CD4-positive, alpha-beta memory T cell (primary cell): Measurements from ENCODE around the gene PLXNA4. TPM values are rescaled to one million over a fixed set of nuclear protein-coding genes. Genes with fewer than 3 reads are reported as not detected.

ENCODE experiments used
- CTCF ChIA-PET: fragments of 350-600 bp; sonication (Branson Sonifier 250); formaldehyde crosslinking; loops from one replicate; lab custom pipeline; 2021; ENCODE audit warnings: inconsistent platforms; ENCODE audit not compliant: partially characterized antibody; lab: Charles Lee
- POLR2A ChIA-PET: fragments of 350-600 bp; sonication (Branson Sonifier 250); formaldehyde crosslinking; loops from one replicate; lab custom pipeline; 2021; ENCODE audit not compliant: partially characterized antibody; lab: Charles Lee
- DNase-seq, 5 donors: peaks; one replicate each; pipeline versions ENCODE4 v3.0.0 to v3.0.0-alpha.2; 2020 to 2022; ENCODE audit warnings: mixed read lengths in 1 of 5
- H3K27ac ChIP-seq: one replicate; pipeline ENCODE4 v1.7.0; 2013; ENCODE audit warnings: low read depth, low read length
- H3K27me3 ChIP-seq: 2 replicates; pipeline ENCODE4 v1.7.0; 2013; ENCODE audit warnings: mild to moderate bottlenecking, low read length, moderate library complexity; ENCODE audit not compliant: insufficient read depth
- H3K36me3 ChIP-seq: 2 replicates; pipeline ENCODE4 v1.7.0; 2013; ENCODE audit warnings: mild to moderate bottlenecking, low read length, moderate library complexity; ENCODE audit not compliant: insufficient read depth
- H3K4me1 ChIP-seq: 2 replicates; pipeline ENCODE4 v1.7.0; 2013; ENCODE audit warnings: mild to moderate bottlenecking, low read length, moderate library complexity; ENCODE audit not compliant: insufficient read depth
- H3K4me3 ChIP-seq, 2 donors: one replicate each; pipeline ENCODE4 v1.7.0; 2013; ENCODE audit warnings: low read length in 2 of 2, mild to moderate bottlenecking in 1 of 2
- H3K9me3 ChIP-seq, 2 donors: one replicate each; pipeline ENCODE4 v1.7.0; 2013; ENCODE audit warnings: low read length in 2 of 2, control low read depth in 1 of 2; ENCODE audit not compliant: control insufficient read depth in 1 of 2
- H3K27ac Mint-ChIP-seq, 7 donors: one replicate each; pipeline ENCODE4 v1.8.0; 2020 to 2021; ENCODE audit warnings: mixed read lengths in 7 of 7, mild to moderate bottlenecking in 6 of 7, inconsistent platforms in 3 of 7, moderate library complexity in 3 of 7
- H3K27me3 Mint-ChIP-seq, 2 donors: one replicate each; pipeline ENCODE4 v1.8.0; 2020 to 2021; ENCODE audit warnings: mixed read lengths in 2 of 2
- H3K36me3 Mint-ChIP-seq, 2 donors: one replicate each; pipeline ENCODE4 v1.8.0; 2020 to 2021; ENCODE audit warnings: mixed read lengths in 2 of 2, inconsistent platforms in 1 of 2, mild to moderate bottlenecking in 1 of 2
- H3K4me1 Mint-ChIP-seq, 4 donors: one replicate each; pipeline ENCODE4 v1.8.0; 2020 to 2021; ENCODE audit warnings: mixed read lengths in 4 of 4, mild to moderate bottlenecking in 1 of 4
- H3K4me3 Mint-ChIP-seq, 8 donors: one replicate each; pipeline ENCODE4 v1.8.0; 2020 to 2021; ENCODE audit warnings: mixed read lengths in 8 of 8, mild to moderate bottlenecking in 7 of 8, moderate library complexity in 6 of 8, inconsistent platforms in 3 of 8
- H3K9me3 Mint-ChIP-seq, 8 donors: one replicate each; pipeline ENCODE4 v1.8.0; 2020 to 2021; ENCODE audit warnings: mixed read lengths in 8 of 8, mild to moderate bottlenecking in 5 of 8, inconsistent platforms in 3 of 8, moderate library complexity in 1 of 8
- intact Hi-C: fragments of 100-400 bp; cut with micrococcal nuclease; formaldehyde crosslinking; loops from one replicate; pipeline ENCODE4 v1.15.1; 2023
- polyA plus RNA-seq, 2 donors: library from polyadenylated mRNA; unstranded; fragments of 300-500 nt; fragmentation: Illumina TruSeq; gene quantifications; one replicate each; pipeline ENCODE4 v1.2.3, GENCODE V29; 2021
- total RNA-seq, 2 experiments: library from RNA; stranded (reverse); gene quantifications; one replicate each; pipeline ENCODE4 v1.2.3, GENCODE V29; 2021

The PLXNA4 gene
- total and polyA plus RNA-seq, 4 experiments from 2014 or later = 0.06 to 0.94 (median 0.58) TPM

GRCh38 chr7:132574223-132574622, 2.0 kb downstream of the PLXNA4 start:
- no peaks in the 10 kb centered on the region for H3K9me3 ChIP-seq
- DNase-seq = no peak
- peak overlapping the region in 5 of 8 donors; percentile 37 to 70 (median 50) for H3K4me3 Mint-ChIP-seq
- H3K36me3 Mint-ChIP-seq = no peaks in the 10 kb centered on the region
- no peaks in the 10 kb centered on the region for H3K36me3 ChIP-seq
- H3K4me1 ChIP-seq = peaks cover 8% of the 10 kb centered on the region
- ChIA-PET POLR2A (no interaction called here), CTCF (interaction anchor here (0.8 to 1.3 kb wide), 4 partner anchors 12 to 256 kb away, joined by 3 to 9 read pairs (median 4); no protein-coding TSS in a partner anchor)
- H3K4me1 Mint-ChIP-seq = peaks cover 10 to 33% (median 15%) of the 10 kb centered on the region in 4 donors
- intact Hi-C loops = loop anchor here (10.0 kb wide), 1 partner anchor 99 kb away; no protein-coding TSS in a partner anchor
- H3K9me3 Mint-ChIP-seq = no peaks in the 10 kb centered on the region
- H3K27ac Mint-ChIP-seq = no peak overlapping the region
- H3K27me3 Mint-ChIP-seq = peaks cover 54 to 70% of the 10 kb centered on the region in 2 donors
- no peak overlapping the region for H3K27ac ChIP-seq
- H3K4me3 ChIP-seq = no peak overlapping the region
- peaks cover 47% of the 10 kb centered on the region for H3K27me3 ChIP-seq

- Histone ChIP-seq H3K4me1 (peaks cover 8% of the 10 kb centered on the region), H3K36me3 (no peaks in the 10 kb centered on the region), H3K9me3 (no peaks in the 10 kb centered on the region), H3K27me3 (peaks cover 41% of the 10 kb centered on the region), H3K27ac (no peak overlapping the region), H3K4me3 (no peak overlapping the region)
- Mint-ChIP-seq H3K9me3 (no peaks in the 10 kb centered on the region), H3K4me1 (peaks cover 10 to 33% (median 15%) of the 10 kb centered on the region in 4 donors), H3K4me3 (peak overlapping the region in 5 of 8 donors; percentile 24 to 70 (median 37)), H3K36me3 (no peaks in the 10 kb centered on the region), H3K27me3 (peaks cover 46 to 68% of the 10 kb centered on the region in 2 donors), H3K27ac (peak overlapping the region in 1 of 7 donors; percentile 21)
- intact Hi-C loops = loop anchor here (10.0 kb wide), 1 partner anchor 99 kb away; no protein-coding TSS in a partner anchor
- ChIA-PET CTCF (interaction anchor here (0.8 to 1.3 kb wide), 3 partner anchors 13 to 179 kb away, joined by 3 to 9 read pairs (median 4); no protein-coding TSS in a partner anchor), POLR2A (no interaction called here)
- no peak for DNase-seq
Observed at GRCh38 chr7:132573251-132573955, 2.9 kb downstream of the PLXNA4 start.

- Histone ChIP-seq H3K4me3 (no peak overlapping the region), H3K27me3 (peaks cover 38% of the 10 kb centered on the region), H3K36me3 (no peaks in the 10 kb centered on the region), H3K4me1 (peaks cover 8% of the 10 kb centered on the region), H3K27ac (no peak overlapping the region), H3K9me3 (no peaks in the 10 kb centered on the region)
- ChIA-PET CTCF (no interaction called here), POLR2A (no interaction called here)
- Mint-ChIP-seq H3K36me3 (no peaks in the 10 kb centered on the region), H3K4me1 (peaks cover 10 to 26% (median 12%) of the 10 kb centered on the region in 4 donors), H3K4me3 (no peak overlapping the region), H3K27me3 (peaks cover 39 to 64% of the 10 kb centered on the region in 2 donors), H3K9me3 (no peaks in the 10 kb centered on the region), H3K27ac (no peak overlapping the region)
- no peak for DNase-seq
- intact Hi-C loops = loop anchor here (10.0 kb wide), 1 partner anchor 98 kb away; no protein-coding TSS in a partner anchor
Observed at GRCh38 chr7:132572526-132572925, 3.7 kb downstream of the PLXNA4 start.

- ChIA-PET POLR2A (no interaction called here), CTCF (no interaction called here)
- peaks cover 10 to 25% (median 11%) of the 10 kb centered on the region in 4 donors for H3K4me1 Mint-ChIP-seq
- H3K4me1 ChIP-seq = peaks cover 8% of the 10 kb centered on the region
- no peak overlapping the region for H3K4me3 ChIP-seq
- DNase-seq = no peak
- peaks cover 38 to 67% of the 10 kb centered on the region in 2 donors for H3K27me3 Mint-ChIP-seq
- H3K9me3 ChIP-seq = no peaks in the 10 kb centered on the region
- H3K27me3 ChIP-seq = peaks cover 38% of the 10 kb centered on the region
- H3K27ac Mint-ChIP-seq = no peak overlapping the region
- intact Hi-C loops = loop anchor here (10.0 kb wide), 1 partner anchor 97 kb away; no protein-coding TSS in a partner anchor
- H3K36me3 Mint-ChIP-seq = no peaks in the 10 kb centered on the region
- H3K27ac ChIP-seq = no peak overlapping the region
- no peaks in the 10 kb centered on the region for H3K36me3 ChIP-seq
- no peaks in the 10 kb centered on the region for H3K9me3 Mint-ChIP-seq
- peak overlapping the region in 1 of 8 donors; percentile 3 for H3K4me3 Mint-ChIP-seq
Observed at GRCh38 chr7:132571970-132572369, 4.3 kb downstream of the PLXNA4 start.

GRCh38 chr7:132569884-132570614, 6.2 kb downstream of the PLXNA4 start:
- H3K36me3 Mint-ChIP-seq = no peaks in the 10 kb centered on the region
- H3K4me3 Mint-ChIP-seq = no peak overlapping the region
- H3K27me3 Mint-ChIP-seq = peaks cover 43 to 71% of the 10 kb centered on the region in 2 donors
- ChIA-PET CTCF (interaction anchor here (1.1 to 2.0 kb wide), 2 partner anchors 10 to 175 kb away, joined by 3 to 10 read pairs; no protein-coding TSS in a partner anchor), POLR2A (no interaction called here)
- intact Hi-C loops = loop anchor here (10.0 kb wide), 1 partner anchor 95 kb away; no protein-coding TSS in a partner anchor
- peaks cover 3 to 16% (median 7%) of the 10 kb centered on the region in 4 donors for H3K4me1 Mint-ChIP-seq
- no peaks in the 10 kb centered on the region for H3K9me3 ChIP-seq
- H3K27ac Mint-ChIP-seq = no peak overlapping the region
- no peak for DNase-seq
- peaks cover 28% of the 10 kb centered on the region for H3K27me3 ChIP-seq
- no peaks in the 10 kb centered on the region for H3K9me3 Mint-ChIP-seq
- H3K4me3 ChIP-seq = no peak overlapping the region
- H3K36me3 ChIP-seq = no peaks in the 10 kb centered on the region
- H3K4me1 ChIP-seq = no peaks in the 10 kb centered on the region
- no peak overlapping the region for H3K27ac ChIP-seq

- H3K27me3 Mint-ChIP-seq = peaks cover 39 to 70% of the 10 kb centered on the region in 2 donors
- H3K4me3 Mint-ChIP-seq = no peak overlapping the region
- no peaks in the 10 kb centered on the region for H3K4me1 ChIP-seq
- H3K36me3 Mint-ChIP-seq = no peaks in the 10 kb centered on the region
- POLR2A ChIA-PET = no interaction called here
- H3K27ac Mint-ChIP-seq = no peak overlapping the region
- intact Hi-C loops = no loop called here
- CTCF ChIA-PET = interaction anchor here (2.0 kb wide), 1 partner anchor 11 kb away, joined by 10 read pairs; no protein-coding TSS in a partner anchor
- no peak for DNase-seq
- H3K27ac ChIP-seq = no peak overlapping the region
- peaks cover 18% of the 10 kb centered on the region for H3K27me3 ChIP-seq
- peaks cover 0 to 2% (median 0%) of the 10 kb centered on the region in 8 donors for H3K9me3 Mint-ChIP-seq
- peaks cover 0 to 8% (median 5%) of the 10 kb centered on the region in 4 donors for H3K4me1 Mint-ChIP-seq
- H3K4me3 ChIP-seq = no peak overlapping the region
- no peaks in the 10 kb centered on the region for H3K36me3 ChIP-seq
- H3K9me3 ChIP-seq = no peaks in the 10 kb centered on the region
Observed at GRCh38 chr7:132568962-132569361, 7.3 kb downstream of the PLXNA4 start.
